Femur (tissue), 1 donor: ENCODE data around the gene PACSIN2.
A peak's percentile ranks its signal among the peaks of the same experiment; 100 is the strongest.
"Not testable (repeated sequence)": the region's sequence is repeated elsewhere in the genome, so short reads cannot be mapped to it uniquely, and the experiment has no call there.

Experiments used
- DNase-seq: peaks from one replicate; pipeline ENCODE4 v3.0.0-alpha.2; 2017

Gene PACSIN2

DNA sequence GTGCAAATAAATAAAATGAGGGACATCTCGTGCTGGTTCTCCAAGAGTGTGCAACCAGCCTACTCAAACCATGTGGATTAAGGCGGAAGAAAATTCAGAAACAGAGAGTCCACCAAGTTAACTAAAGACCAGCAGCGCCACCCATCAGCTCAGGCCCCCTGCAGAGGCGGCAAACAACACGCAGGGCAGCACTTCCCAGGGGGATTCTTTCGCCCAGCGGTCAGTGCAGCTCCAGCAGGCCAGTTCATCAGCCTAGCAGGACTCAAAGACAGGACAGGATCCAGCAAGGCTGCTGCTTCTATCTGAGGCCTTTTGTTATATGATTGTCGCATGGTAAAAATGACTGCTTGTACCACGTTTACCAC is 51.7 kb downstream of the PACSIN2 start:
- DNase-seq: no peak

DNA sequence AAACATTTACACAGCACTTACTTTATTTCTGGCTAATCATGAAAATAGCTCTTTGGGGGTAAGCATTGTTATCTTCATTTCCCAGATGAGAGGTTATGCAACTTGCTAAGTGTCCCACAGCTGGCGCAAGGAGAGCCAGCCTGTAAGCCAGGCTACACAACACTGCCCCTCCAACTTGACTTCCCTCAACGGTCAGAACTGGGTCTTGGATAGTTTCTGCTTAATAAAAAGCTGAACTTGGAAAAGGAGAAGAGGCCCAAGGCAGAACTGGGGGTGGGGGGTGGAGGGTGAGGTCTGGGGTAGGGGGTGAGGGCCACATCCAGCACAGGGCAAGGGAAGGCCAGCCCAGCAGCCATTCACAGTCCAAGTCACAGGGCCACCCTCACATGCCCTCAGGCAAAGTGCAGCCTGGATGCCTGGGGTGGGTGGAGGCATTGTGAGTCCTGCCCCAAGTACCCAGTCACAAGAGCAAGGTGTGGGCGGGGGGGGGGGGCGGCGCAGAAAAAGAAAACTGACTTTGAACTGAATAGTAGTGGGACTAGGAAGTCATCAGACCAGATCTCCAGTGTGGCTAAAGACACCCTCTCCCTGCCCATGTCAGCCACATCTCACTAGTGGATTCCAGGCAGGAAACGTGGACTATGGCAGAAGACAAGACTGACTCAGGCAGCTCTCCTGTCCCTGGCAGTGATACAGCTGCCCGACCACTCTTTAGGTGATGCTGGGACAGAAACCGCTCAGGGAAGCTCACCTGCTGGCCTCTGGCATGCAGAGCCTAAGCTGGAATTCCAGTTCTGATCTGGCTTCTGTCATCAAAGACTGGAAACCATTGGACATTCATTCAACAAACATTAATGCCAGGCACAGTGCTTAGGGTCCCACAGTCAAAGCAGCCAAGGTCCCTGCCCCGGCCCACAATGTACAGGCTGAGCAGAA is 52.4 kb downstream of the PACSIN2 start:
- no peak for DNase-seq

DNA sequence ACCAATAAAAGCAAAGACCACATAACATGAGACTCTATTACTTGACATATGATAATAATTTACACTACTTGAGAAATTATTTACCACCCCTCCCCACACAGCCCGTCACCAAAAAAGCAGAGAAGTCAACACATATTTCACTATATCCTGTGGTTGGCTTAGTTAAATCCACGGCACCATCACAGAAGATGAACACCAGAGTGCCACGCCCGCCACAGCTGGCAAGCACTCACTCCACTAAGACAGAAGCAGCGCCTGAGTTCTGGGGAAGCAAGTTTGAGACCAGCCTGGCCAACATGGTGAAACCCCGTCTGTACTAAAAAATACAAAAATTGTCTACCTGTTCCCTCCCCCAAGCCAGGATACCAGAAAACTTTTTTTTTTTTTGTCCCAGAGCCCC is 53.1 kb downstream of the PACSIN2 start:
- DNase-seq: no peak

DNA sequence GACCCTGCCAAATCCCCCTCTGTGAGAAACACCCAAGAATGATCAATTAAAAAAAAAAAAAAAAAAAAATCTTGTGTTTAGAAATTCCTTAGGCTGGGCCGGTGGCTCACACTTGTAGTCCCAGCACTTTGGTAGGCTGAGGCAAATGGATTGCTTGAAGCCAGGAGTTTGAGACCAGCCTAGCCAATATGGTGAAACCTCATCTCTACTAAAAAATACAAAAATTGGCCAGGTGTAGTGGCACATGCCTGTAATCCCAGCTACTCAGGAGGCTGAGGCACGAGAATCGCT is 53.6 kb downstream of the PACSIN2 start:
- not testable (repeated sequence) for DNase-seq

DNA sequence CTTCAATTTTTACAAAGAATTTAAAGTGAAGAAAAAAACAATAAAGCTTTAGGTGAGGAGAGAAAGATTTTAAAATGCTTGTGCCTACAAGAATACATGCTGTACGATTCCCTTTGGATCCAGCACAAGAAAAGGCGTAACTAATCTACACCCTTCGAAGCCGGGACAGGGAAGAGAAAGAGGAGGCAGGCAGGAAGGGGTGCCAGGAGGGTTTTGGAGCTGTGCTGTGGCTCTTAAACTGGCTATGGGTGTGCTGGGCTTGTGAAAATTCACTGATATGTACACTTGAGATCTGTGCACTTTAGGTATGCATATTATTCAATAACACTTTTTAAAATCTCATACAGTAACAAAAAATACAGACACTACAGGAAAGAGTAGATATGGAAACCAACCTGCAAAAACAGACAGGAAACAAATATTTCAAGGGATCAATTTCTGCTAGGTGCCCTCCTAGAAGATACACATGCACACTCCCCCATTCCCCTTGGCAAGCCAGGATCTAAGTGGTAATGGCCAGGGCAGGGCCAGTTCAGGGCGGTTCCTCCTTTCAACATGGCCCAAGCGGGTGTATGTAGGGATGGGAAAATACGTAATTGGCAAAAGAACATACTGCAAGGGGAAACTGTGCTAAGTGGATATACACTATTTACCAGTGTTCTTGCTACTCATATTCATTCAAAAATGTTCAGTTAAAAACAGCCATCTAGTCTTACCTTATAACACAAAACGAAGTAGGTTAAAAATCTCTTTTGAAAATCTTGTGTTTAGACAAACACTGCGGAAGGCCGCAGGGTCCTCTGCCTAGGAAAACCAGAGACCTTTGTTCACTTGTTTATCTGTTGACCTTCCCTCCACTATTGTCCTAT is 54.2 kb downstream of the PACSIN2 start:
- DNase-seq: no peak

DNA sequence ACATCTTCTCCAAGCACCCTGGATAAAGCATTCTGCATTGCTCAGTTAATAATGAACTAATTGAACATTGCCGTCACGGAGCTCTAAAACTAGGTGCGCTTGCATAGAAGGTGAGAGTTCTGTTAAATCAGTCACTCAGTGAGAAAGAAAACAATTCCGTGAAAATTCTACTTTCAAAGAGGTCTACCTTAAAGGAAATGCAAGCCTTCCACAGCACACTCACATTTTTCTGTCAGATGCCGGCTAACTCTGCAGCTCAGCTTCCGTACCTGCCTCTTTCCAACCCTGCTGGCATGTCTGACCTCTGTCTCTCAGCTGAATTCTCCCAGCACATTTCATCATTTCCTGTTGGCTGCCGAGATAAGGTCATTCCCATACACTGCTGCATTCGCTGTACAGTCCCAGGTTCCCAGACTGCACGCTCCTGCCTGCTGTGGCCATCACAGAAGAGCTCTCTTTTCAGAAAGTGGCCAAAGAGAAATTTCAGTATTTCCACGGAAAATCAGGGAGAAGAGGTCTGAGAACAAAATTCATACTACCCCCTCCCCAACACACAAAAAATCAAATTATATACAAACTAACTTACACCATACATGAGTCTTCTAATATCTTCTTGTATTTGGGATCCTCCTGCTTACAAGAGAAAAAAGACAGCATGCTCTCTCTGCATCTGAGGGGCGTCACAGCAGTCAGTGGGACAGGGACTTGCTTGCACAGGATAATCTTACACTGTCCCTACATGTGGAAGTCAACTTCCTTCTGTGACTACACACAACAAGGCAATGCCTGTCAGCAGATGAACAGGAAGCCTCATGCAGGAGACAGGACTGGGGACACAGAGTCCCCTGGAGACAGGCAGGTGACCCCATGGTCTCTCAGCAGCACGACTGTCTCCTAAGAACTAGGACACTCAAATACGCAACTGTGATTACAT is 55.1 kb downstream of the PACSIN2 start:
- peak; percentile 78 for DNase-seq

DNA sequence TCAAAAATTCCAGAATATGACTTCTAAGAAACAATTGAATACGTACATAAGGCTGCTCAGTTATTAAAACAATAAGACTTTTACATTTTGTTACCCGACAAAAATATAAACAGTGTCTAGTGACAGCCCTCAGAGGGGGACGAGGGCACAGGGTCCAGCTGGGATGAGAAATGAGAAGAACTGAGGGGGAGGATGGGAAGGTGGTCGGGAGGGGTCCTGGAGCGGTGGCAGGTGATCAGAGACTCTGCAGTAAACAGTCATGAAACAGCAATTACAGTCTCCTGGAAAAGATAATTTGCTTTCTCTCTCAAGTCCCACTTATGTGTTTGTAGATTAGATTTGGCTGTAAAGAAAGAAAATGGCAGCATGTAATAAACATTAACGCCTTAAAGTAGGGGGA is 56.0 kb downstream of the PACSIN2 start:
- no peak for DNase-seq

DNA sequence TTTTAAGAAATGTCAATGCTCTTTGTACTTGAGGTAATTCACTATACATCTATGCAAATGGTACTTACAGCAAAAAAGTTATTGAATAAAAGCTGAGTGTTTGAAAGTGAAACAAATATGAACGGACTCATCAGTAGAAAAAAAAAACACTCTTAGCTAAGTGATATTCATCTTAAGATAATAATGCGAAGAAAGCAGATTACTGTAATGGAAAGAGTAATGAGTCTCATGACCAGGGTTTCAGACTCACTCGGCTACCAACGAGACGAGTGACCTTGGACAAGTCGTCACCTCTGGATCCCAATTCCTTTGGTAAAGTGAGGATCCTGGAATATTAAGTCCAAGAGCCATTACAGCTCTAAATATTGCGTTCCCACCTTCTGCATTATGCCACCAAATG is 57.0 kb downstream of the PACSIN2 start:
- no peak for DNase-seq

DNA sequence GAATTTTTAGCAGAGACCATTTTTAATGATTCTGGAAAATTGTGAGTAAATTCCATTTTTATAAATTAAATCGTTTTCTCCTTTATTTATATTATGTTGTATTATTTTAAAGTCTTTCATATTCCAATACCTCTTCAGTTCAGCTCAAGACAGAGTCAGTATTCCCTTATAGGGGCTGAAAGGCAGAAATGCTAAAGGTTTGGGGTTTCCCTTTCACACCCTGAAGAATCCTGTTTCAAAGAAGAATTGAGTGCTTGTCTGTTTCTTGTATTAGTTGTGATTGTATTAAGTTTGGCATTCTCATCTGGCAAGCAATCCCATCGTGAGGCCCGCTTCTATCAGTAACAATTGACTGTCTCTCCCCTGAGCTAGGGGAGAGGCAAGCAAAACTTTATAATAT is 57.4 kb downstream of the PACSIN2 start:
- DNase-seq: no peak

DNA sequence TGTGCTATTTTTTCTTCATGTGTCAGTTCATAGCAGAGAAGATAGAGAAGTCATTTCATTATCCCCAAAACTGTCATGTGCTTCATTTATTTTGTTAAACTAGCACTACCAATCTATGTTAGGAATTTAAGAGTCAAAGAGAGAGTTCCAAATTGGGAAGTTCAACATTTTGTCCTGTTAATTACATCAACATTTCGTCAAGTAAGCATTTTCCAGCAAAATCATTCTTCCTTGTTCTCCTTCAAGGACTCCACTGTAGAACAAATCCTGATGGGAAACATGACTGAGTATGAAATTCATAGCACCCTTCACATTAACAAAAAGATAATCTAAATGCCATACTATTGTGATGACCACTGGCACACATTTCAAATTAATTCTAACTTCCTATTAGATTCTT is 59.1 kb downstream of the PACSIN2 start:
- no peak for DNase-seq

DNA sequence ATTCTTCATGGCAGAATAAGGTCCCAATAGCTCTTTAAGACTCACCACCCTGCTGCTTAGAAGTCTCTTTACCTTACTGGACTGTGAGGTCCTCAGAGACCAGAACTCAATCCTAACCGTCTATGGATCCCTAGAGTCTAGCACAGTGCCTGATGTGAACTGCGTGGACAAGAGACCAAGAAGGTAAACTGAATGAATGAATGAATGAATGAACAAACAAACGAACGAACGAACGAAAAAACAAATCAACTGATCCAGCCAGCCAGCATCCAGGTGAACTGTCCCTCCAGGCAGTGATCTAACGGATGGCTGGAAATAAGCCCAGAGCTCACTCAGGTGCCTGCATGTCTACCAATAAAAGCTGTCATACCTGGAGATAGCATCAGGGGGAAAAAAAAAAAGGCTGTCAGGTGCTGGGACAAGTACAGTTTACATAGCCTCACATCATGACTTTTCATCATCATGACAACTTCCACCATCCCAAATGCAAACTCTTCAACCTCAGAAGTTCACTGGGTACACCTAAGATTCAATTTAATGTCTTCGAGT is 59.8 kb downstream of the PACSIN2 start:
- no peak for DNase-seq

DNA sequence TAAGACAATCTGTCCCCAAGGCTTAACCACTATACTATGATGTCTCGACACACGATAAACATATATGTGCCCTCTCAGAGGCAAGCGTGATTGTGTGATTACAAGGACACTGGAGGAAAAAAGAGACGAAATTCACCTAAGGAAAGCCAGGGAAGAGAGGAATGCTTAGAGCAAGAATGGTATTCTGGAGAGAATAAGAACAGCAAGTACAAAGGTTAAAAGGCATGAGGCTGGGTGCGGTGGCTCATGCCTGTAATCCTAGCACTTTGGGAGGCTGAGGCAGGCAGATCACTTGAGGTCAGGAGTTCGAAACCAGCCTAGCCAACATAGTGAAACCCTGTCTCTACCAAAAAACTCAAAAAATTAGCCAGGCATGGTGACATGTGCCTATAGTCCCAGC is 61.2 kb downstream of the PACSIN2 start:
- DNase-seq: not testable (repeated sequence)

DNA sequence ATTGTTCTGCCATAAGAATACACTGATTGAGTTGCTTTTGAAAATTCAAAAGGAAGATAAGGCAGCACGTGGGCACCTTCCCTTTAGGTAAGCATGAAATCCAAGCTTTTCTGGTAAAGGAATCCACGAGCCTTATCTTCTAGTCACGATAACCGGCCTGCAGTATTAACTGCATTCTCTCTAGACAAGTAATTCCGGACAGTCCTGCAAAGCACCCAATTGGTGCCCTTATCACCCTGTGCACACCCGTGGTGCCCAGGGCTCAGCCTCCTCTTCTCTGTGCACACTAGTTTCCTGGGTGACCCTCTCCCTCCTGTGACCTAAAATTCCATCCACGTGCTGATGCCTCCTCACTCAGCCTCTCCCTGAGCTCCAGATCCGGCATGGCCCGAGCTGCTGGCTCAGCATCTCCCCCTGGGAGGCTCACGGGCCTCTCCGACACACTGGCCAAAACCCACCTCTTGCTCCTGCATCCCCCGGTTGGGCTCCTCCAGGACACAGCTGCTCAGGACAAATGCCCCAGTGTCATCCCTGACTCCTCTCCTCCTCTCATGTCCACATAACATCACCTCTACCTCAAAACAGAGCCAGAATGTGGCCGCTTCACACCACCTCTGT is 63.7 kb downstream of the PACSIN2 start:
- DNase-seq: no peak

DNA sequence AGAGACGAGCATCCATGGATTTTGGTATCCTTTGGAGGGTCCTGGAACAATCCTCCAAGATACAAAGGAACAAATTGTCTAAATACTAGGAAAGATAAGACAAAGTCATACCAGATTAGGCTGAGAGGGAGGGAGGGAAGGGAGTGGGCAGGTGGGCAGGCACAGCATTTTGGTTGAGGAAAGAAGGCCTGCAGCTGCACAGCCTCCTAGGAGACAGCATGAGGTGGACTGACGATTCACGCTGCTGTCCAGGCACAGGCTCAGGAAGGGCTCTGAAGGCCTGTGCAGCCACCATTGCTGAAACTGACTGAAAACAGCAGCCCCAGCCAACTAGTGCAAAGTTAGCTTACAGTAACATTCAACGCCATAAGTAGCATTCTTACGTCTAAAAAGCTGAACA is 64.7 kb downstream of the PACSIN2 start:
- DNase-seq: no peak

DNA sequence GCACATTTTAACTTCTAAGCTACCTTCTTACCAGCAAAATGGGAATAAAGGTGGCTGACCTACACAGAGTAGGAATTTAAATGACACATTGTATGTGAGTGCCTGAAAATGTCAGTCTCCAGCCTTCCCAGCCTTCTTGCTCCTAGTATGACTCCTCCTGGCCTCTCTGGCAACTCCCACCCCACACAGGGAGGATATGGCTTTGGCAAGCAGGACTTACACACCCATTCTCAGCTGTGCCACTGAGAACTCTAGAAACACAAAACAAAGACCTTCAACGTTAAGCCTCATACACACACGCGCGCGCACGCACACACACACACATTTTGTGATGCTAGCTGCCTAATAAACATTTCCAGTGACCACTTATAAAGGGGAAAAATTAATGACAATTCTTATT is 65.8 kb downstream of the PACSIN2 start:
- no peak for DNase-seq

DNA sequence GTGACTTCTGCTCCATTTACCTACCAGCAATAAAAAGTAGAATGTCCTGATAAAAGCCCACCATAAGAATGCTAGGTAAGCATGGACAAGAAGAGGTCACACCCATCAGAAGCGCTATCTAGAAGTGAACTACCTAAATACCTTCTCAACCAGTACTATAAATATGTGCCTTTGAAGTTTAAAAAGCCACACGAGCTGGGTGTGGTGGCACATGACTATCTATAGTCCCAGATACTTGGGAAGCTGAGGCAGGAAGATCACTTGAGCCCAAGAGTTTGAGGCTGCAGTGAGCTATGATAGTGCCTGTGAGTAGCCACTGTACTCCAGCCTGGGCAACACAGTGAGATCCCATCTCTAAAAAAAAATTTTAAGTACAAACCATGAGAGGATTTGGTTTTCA is 66.7 kb downstream of the PACSIN2 start:
- no peak for DNase-seq

DNA sequence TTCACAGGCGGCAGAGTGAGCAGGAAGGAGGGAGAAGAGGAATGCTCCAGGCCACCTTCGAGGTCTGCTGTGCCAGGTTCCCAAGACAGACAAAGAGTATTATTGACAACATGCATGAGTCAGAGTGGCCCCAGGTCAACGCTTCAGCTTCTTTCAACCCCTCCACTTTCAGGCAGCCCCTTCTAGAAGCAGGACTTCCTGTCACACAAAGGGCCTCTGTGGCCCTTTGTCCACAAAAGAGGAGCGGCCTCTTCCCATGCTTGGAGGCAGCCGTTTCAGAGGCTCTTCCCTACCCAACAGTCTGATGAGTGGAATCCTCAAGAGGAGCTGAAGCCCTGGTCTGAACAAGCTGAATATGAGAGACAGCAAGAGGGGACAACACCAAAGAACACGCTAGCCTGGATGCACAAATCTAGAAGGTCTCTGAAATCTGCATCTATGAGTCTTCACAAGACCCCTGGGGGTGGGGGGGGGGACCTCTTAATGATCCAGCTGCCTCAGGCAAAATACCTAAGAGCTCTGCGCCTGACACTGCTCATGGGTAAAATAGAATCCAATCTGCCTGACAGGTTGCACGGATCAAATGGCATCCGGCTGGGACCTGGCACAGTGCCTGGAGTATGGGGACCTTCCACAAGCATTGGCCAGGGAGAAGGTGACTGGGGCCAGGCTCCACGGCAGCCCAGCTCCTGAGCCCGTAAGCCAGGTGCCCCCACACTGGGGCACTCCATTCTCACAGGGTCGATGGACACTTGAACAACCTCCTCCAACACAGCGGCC is 67.5 kb downstream of the PACSIN2 start:
- DNase-seq: peak; percentile 61

DNA sequence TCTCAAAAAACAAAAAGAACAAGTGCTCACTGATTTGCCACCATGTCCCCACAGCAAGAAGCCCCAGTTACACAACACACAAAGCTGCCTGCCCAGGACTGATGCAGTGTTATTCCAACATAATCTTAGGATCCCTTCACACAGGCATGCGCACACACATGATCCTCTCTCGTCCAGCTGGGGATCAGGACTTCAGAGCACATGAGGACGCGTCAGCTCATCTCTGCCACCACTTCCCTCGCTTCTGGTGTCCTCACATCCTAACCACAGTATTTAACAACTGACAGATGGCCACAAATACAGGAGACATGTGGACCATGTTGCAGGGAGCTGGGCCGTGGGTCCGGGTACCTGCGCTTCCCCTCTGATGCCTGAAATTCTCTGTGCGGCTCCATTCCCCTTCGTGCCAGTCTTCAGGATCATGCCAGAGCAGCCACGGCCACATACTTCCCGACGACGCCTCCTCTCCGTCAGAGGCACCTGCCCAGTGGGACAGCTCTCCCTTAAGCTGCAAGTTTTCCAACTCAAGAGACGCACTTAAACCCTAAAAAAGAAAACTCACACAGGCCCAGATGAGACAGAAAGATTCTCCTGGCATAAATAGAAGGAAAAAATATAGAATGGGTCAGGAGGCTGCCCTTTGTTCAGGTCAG is 68.3 kb downstream of the PACSIN2 start:
- DNase-seq: no peak

DNA sequence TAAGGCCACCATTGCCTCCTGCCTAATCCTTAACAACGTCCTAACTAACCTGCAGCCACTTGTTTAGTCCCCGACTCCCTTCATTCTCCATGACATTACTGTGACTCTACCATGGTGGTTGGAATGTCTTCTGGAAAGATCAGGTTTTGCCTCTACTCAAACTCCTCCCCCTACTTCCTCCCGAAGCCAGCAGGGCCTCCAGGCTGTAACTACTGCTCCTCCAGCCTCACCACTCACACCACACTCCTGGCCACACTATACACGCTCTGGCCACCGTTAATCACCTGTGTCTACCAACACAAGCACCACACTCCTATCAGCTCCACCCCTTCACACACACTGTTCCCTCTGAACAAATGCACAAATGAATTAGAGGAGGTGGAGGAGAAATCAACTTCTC is 69.2 kb downstream of the PACSIN2 start:
- DNase-seq: no peak

DNA sequence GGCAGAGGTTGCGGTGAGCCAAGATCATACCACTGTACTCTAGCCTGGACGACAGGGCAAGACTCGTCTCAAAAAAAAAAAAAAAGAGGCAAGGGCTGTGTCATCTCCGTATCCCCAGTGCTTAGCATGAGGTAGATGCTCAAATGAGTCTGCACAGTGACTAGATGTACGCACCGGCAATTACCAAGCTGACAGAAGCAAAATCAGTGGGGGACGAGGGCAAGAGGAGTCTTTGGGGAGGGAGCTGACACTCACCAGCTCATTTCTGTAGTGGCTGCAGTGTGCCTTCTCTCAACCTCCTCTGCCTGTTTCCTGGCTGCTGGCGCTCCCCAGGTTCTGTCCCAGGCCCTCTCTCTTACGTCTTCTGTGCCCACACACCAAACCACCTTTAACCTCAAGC is 69.9 kb downstream of the PACSIN2 start:
- DNase-seq: no peak

DNA sequence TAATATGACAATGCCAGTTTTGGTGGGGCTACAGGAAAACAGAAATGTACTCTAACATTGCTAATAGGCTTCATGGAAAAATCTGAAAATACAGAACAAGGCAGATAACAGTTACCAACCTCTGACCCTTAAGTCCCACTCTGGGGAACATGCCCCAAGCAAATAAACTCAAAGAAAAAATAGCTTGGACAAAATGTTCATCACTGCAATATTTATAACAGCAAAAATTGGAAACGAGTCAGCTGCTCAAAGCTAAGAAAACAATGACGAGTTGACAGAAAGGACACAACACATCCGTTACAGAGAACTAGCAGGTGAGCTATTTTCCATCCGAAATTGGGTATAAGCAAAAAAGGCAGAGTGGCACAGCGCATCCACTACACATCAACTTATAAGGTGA is 70.5 kb downstream of the PACSIN2 start:
- DNase-seq: no peak
